ENCODE data around the gene GRAMD1B. TPM values are rescaled to one million over a fixed set of nuclear protein-coding genes. Genes with fewer than 3 reads are reported as not detected.

GRAMD1B gene
- total RNA-seq, 2 donors from 2014 or later: 0.66 to 3.4 TPM

GRCh38 chr11:123670081-123670480 is 240.0 kb downstream of the GRAMD1B start:
- Histone ChIP-seq H3K36me3 (replicated peaks in 1 of 2; ENCODE audit: insufficient read depth in 1 of 2, low read depth in 2 of 2) (no peaks in the 10 kb centered on the region), H3K27me3 (no peaks in the 10 kb centered on the region), H3K9me3 (no peaks in the 10 kb centered on the region), H3K4me3 (no peak overlapping the region), H3K27ac (no peak overlapping the region), H3K4me1 (no peaks in the 10 kb centered on the region)
- DNase-seq: no peak
- TF ChIP-seq POLR2A (IDR thresholded peaks at IDR 0.05) (no peak), CTCF (IDR thresholded peaks at IDR 0.05) (no peak)
- whole genome bisulfite sequencing, 2 donors: 31 to 38% methylated on average over 1 of the region's 1 CpG
- intact Hi-C loops (cut with DNase I): no loop called here
- no peak for ATAC-seq

GRCh38 chr11:123671534-123671933 is 241.5 kb downstream of the GRAMD1B start:
- Histone ChIP-seq H3K9me3 (no peaks in the 10 kb centered on the region), H3K4me1 (no peaks in the 10 kb centered on the region), H3K36me3 (replicated peaks in 1 of 2; ENCODE audit: insufficient read depth in 1 of 2, low read depth in 2 of 2) (no peaks in the 10 kb centered on the region), H3K27ac (no peak overlapping the region), H3K4me3 (no peak overlapping the region), H3K27me3 (no peaks in the 10 kb centered on the region)
- intact Hi-C loops (cut with DNase I): no loop called here
- TF ChIP-seq POLR2A (IDR thresholded peaks at IDR 0.05): no peak
- no peak for TF ChIP-seq CTCF (IDR thresholded peaks at IDR 0.05)
- ATAC-seq (no peak), DNase-seq (no peak)
- 69 to 75% methylated on average over 9 of the region's 9 CpGs for WGBS, 2 donors

GRCh38 chr11:123672568-123672967 is 242.5 kb downstream of the GRAMD1B start:
- Histone ChIP-seq H3K36me3 (replicated peaks in 1 of 2; ENCODE audit: insufficient read depth in 1 of 2, low read depth in 2 of 2) (no peaks in the 10 kb centered on the region), H3K4me1 (no peaks in the 10 kb centered on the region)
- WGBS, 2 donors: 81 to 87% methylated on average over 5 of the region's 5 CpGs

GRCh38 chr11:123674297-123674696 is 244.2 kb downstream of the GRAMD1B start:
- Histone ChIP-seq H3K4me3 (no peak overlapping the region), H3K27ac (no peak overlapping the region), H3K27me3 (no peaks in the 10 kb centered on the region), H3K36me3 (replicated peaks in 1 of 2; ENCODE audit: insufficient read depth in 1 of 2, low read depth in 2 of 2) (no peaks in the 10 kb centered on the region), H3K9me3 (no peaks in the 10 kb centered on the region), H3K4me1 (no peaks in the 10 kb centered on the region)
- intact Hi-C loops (cut with DNase I): no loop called here
- TF ChIP-seq CTCF (IDR thresholded peaks at IDR 0.05) (no peak), POLR2A (IDR thresholded peaks at IDR 0.05) (no peak)
- 58 to 88% methylated on average over 2 of the region's 2 CpGs for WGBS, 2 donors
- DNase-seq (no peak), ATAC-seq (no peak)

More at GRCh38 chr11:123672568-123672967, 242.5 kb downstream of the GRAMD1B start:
- ATAC-seq (no peak), DNase-seq (no peak)
- no peaks in the 10 kb centered on the region for H3K27me3 ChIP-seq
- H3K9me3 ChIP-seq: no peaks in the 10 kb centered on the region
- H3K27ac ChIP-seq: no peak overlapping the region
- intact Hi-C loops (cut with DNase I): no loop called here
- no peak for TF ChIP-seq CTCF (IDR thresholded peaks at IDR 0.05)
- no peak overlapping the region for H3K4me3 ChIP-seq

Small RNAs within 50 kb of the gene (microRNA-seq; reads per million reads assigned to microRNA genes)
- 0 reads per million in 2 donors for gene MIR4493 (ENCODE audit: borderline number of aligned reads in 2 of 2, borderline replicate concordance in 2 of 2)

Small RNAs within 50 kb of the gene (small RNA-seq; reads per million reads assigned to genes)
- not detected for gene MIR4493

Other genes starting within 250 kb of the GRAMD1B start
- gene CLMP, start 235.0 kb upstream of the GRAMD1B start, total RNA-seq: 10 to 100 TPM; 10.1 to 22.1 TPM
- 1 to 10 TPM in 1 of 2 donors, under 1 TPM in 1; 0.78 to 1.6 TPM for gene SCN3B, start 224.4 kb downstream of the GRAMD1B start, total RNA-seq